HG03571 (cell line): ENCODE results near the gene ABT1.

Experiments
- ATAC-seq: cut with Tn5 transposase; IDR thresholded peaks from one replicate; pipeline ENCODE4 v1.9.1; 2021; ENCODE audit not compliant: unreplicated experiment

The ABT1 gene

DNA sequence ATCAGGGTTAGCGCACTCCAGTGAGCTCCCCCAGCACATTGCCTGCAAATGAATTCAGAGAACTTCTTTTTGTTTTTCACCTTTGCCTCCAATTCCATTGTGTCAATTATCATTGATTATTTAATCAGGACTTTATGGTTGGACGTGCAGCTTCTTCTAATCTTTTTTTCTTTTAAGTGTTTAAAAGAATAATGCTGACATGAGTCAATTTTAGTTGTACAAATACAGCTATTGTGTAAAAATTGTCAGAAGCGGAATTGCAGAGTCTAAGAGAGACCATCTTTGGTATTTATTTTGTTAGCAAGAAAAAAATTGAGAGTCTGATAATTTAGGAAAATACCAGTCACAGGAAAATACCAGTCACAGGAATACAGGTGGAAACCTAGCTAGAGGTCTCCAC, 5.5 kb downstream of the ABT1 start:
- ATAC-seq = no peak

DNA sequence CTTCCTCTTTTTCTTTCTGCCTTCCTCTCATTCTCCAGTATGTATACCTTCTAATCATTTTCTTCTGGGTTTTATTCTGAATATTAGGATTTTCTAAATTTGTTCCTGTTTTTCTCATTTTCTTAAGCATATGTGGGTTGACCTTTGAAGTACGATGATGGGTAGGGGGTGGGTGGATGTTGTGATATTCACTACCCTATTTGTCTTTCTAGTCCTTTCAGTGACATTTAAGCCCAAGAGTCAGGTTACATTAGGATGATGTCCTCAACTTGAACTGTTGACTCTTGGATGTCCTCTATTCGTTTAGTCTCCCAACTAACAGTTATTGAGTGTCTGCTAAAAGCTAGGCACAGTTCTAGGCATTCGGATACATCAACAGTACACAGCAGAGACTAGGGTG, 7.3 kb downstream of the ABT1 start:
- ATAC-seq = no peak

DNA sequence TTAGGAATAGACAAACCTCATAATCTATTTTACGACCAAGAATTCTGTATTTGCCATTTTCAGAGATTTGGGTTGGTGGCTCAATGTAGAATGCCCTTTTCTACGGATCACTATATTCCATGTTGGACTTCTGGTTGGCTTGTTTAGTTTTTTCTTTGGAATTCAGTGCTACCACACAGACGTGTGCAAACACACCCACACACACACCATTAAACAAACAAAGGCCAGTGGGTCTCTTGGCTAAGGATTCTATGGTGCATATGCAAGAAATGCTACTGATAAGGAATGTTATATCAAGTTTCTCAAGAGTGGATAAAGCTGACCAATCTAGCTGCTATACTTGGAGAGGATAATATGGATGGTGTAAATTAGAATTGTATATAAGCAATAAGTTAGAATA, 8.0 kb downstream of the ABT1 start:
- no peak for ATAC-seq

DNA sequence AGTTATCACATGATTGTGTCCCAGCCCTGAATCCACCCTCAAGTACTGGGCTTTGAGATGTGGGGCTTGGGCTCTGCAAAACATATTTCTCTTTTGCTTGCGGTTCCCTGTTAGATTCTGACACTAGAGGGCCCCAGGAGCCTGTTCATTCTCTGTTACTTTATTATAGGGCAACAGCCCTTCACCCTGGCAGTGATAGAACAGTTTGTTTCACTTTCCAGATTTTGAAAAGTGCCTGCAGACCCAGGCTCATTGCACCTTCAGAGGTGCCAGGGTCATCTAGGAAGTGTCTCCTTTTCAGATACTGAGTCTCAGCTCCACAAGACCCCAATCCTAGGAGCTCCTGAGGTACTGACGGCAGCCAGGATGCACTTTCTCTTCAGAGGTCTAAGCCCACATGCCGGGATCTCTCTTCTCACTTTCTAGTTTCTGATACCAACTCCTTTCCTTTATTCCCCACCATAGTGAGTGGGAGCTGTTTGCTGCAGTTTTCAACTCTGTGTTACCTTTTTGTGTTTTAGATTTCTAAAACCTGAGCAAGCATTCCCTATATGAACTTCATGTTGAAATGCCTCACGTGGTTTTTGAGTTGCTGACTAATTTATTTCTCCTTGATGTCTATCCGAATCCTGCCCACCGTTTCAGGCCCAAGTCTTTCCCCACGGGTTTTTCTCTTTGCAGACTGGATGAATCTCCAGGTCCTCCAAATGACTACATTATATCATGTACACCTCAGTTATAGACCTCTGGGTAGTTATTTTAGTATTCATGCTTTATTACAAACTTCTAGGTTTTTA, 10.9 kb downstream of the ABT1 start:
- no peak for ATAC-seq

DNA sequence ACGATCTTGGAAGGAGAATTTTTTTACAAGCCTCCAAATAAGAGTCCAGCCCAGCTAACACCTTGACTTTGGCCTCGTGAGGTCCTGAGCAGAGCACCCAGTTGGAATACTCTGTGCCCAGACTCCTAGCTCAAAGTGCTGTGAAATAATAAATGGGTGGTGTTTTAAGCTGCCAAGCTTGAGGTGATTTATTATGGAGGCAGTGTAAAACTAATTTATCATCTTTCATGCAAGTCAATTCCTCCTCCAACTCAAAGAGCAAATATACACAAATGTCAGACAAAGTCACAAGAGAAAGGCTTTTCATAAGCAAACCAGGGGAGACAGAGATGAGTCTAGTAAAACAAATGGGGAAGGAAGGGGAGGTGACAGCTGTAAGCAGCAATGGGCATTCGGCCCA, 12.7 kb downstream of the ABT1 start:
- ATAC-seq = no peak

DNA sequence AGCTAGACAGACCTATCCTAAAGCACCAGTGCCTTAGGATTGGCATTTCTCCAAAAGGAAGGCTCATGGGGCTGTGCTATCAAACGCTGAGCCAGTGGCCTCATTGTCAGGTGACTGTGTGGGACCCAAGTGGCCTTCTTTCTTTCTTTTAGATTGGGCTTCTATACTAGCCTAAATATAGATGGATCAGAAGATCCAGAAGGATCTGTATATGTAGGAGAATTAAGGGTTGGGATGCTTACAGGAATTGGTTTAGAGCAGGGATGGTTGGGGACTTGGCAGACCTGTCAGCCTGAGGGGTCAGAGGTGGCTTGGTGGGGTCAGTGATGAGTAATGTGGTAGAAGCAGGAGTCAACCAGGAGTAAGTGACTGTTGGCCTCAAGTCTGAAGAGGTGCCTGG, 14.8 kb downstream of the ABT1 start:
- no peak for ATAC-seq

DNA sequence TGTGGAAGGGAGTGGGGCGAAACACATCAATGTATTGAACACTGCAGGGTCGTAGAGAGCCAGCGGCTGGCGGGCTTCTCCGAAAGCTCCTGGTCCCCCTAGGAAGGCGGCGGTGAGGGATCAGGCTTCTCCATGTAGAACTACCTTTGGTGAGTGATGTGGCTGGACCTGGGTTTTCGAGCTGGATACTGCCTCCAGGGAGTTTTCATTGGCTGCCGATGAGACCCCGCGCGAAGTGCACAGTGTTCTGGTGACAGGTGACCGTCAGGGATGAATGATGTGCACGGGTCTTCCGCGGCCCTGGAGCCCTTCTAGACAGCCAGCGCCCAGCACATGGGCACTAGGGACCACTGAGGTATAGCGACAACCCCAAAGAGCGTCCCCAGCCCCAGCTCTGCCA, 16.4 kb downstream of the ABT1 start:
- no peak for ATAC-seq

DNA sequence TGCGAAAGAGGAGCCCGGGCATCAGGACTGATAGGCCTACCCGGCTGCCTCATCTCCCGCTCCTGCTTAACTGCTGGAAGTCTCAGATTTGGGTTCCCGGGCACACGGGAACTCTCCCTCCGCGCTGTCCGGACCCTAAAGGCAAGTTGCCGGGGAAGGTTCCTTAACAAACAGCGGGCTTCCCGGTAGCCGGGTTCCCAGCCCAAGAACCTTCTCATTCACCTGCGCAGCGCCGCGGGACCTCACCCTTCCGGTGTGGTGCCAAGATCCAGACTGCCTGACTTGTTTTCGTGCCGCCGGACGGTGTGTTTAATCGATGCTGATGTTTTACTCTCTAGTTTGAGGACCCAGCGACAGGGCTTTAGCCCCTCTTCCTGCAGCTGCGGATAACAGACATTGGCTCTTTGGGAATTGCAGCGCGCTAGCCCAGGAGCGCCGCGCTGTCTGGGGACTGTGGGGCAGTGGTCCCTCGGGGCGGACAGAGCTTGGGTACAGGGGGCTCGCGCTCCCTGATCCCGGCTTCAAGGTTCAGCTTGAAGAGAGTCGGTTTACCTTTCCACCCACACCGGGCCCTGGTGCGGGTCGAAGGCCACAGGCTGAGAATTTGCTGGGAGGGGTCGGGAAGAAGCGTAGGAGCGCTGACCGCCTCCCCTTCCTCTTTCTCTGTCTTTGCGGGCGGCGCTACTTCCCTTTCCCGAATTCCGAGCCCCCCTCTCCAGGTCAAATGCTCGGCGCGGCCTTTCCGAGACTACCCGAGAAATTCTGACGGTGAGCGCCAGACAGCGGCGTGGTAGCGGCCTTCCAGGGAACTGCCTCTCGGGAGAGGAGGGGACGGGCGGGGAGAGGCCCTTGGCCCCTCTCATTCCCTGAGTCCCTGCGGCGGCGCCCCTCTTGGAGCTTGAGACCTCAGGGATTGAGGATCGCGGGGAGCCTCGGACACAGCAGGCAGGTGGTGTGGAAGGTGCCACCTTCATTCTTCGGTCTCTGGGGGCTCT, 17.2 kb downstream of the ABT1 start:
- ATAC-seq = no peak

DNA sequence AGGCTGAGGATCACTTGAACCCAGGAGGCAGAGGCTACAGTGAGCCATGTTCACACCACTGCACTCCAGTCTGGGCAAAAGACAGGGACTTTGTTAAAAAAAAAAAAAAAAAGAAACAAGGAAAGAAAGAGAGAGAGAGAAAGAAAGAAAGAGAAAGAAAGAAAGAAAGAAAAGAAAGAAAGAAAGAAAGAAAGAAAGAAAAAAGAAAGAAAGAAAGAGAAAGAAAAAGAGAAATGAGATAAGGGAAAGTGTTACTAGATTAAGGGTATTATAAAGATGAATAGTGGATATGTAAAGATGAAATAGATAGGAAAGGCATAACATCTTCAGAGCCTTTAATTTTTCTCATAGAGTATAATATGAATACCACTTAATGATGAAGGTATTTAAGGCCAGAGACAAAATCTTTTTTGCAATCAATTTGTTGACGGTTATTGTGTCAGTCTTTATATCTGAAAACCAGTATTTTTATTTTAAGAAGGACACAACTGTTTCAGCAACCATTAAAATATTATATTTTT, 26.6 kb downstream of the ABT1 start:
- ATAC-seq = no peak

DNA sequence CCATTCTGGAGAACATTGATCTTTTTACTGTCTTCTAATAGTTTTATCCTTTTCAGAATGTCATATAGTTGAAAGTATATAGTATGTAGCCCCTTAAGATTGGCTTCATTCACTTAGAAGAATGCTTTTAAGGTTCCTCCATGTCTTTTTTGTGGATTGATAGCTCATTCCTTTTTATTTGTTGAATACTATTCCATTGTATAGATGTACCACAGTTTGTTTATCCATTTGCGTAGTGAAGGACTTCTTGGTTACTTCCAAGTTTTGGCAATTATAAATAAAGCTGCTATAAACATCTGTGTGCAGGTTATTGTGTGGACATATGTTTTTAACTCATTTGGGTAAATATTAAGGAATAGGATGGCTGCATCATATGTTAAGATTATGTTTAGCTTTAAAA, 27.8 kb downstream of the ABT1 start:
- no peak for ATAC-seq

DNA sequence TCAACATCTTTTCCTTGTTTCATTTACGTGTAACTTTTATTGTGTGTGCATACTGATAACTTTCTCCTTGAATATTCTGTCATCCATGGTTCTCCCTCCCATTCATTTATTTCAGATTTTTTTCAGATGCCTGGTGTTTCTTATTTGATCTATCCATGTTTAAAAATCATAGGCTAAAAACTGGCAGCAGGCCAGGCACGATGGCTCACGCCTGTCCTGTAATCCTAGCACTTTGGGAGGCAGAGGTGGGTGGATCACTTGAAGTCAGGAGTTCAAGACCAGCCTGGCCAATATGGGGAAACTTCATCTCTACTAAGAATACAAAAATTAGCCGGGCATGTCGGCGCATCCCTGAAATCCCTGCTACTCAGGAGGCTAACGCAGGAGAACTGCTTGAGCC, 31.1 kb downstream of the ABT1 start:
- no peak for ATAC-seq

DNA sequence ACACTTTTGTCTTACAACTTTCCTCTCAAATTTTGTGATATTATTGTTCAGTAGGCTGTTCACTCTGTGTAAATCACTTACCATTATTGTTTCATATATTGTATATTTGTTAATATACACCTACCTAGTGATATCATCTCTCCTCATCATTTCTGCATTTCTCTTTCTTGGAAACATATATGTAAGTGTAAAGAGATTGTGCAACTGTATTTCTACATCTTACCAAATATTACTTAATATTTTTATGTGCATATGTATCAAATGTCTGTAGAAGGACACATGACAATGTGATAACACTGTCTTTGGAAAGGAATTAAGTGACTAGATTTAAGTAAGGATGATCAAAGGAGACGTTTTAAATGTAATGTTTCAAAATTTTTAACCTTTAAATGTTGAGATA, 32.6 kb downstream of the ABT1 start:
- no peak for ATAC-seq

DNA sequence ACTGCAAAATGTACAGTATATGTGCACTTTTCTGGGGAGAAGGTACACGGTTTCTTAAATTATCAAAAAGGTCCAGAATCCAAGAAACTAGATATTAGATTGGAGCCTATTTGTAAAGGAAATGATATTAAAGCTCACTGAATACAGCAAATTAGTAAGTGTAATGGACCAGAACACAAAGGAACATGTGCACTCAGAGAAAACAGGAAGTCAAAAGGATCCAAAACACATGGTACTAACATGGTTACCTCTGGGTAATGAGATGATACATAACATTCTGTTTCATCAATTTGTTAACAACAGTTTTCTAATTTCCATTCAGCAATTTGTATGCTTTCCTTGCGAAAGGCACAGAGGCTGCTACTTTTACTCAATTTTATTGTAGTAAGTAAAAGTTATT, 44.1 kb downstream of the ABT1 start:
- no peak for ATAC-seq

DNA sequence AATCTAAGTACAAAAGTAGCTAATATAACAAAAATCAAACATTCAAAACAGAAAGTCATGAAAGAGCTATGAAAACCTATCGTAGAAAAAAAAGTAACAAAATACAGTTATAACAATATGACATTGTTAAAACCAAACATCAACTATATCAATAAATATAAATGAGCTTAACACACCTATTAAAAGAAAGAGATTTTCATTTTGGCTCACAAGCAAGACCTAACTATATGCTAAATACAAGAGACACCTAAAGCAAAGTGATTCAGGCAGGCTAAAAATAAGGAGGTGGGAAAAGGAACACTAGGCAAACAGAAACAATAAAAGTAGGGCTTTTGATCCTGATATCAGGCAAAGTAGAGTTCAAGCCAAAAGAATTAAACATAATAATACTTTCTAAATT, 49.3 kb downstream of the ABT1 start:
- ATAC-seq = no peak
